Transverse colon (tissue), 4 donors: ENCODE results near the gene UBFD1. TPM values are rescaled to one million over a fixed set of nuclear protein-coding genes. Genes with fewer than 3 reads are reported as not detected.

Source experiments
- DNase-seq: peaks from one replicate; pipeline ENCODE4 v3.0.0-alpha.2; 2019
- H3K27ac ChIP-seq, 4 donors: fragments of 200-600 bp; sonication (generic); 2 replicates each; pipeline ENCODE4 v1.5.1; 2016 to 2018; ENCODE audit warnings: inconsistent platforms in 4 of 4
- H3K27me3 ChIP-seq: fragments of 200-600 bp; sonication (generic); 2 replicates; pipeline ENCODE4 v1.5.1; 2017; ENCODE audit warnings: inconsistent platforms
- H3K36me3 ChIP-seq, 4 donors: fragments of 200-600 bp; sonication (generic); 2 replicates each; pipeline ENCODE4 v1.5.1; 2017 to 2019; ENCODE audit warnings: inconsistent platforms in 4 of 4
- H3K4me1 ChIP-seq, 4 donors: fragments of 200-600 bp; sonication (generic); 2 replicates each; pipeline ENCODE4 v1.5.1; 2017 to 2020; ENCODE audit warnings: inconsistent platforms in 4 of 4
- H3K4me3 ChIP-seq, 4 donors: fragments of 200-600 bp; sonication (generic); 1 replicate in 1 of 4; 2 replicates in 3 of 4; pipeline versions ENCODE4 v1.5.1 to v1.6.1; 2017 to 2019; ENCODE audit warnings: inconsistent platforms in 4 of 4
- H3K9me3 ChIP-seq, 2 donors: fragments of 200-600 bp; sonication (generic); 2 replicates each; pipeline ENCODE4 v1.5.1; 2017 to 2019; ENCODE audit warnings: inconsistent platforms in 2 of 2
- EP300 ChIP-seq: sonication (generic); formaldehyde crosslinking; IDR thresholded peaks from one replicate; pipeline ENCODE4 v1.6.1; 2017; ENCODE audit warnings: antibody characterized with exemption, low read depth
- POLR2A ChIP-seq: fragments of 450-650 bp; IDR thresholded peaks from one replicate; pipeline ENCODE4 v1.6.1; 2016; ENCODE audit warnings: antibody characterized with exemption, mild to moderate bottlenecking, moderate library complexity
- POLR2AphosphoS5 ChIP-seq, 3 donors: sonication (generic); formaldehyde crosslinking; IDR thresholded peaks; one replicate each; pipeline ENCODE4 v1.6.1; 2016; ENCODE audit warnings: antibody characterized with exemption in 3 of 3
- WGBS, 2 donors: methylation state at CpG; one replicate each; pipeline ENCODE4 v1.1.5; 2018; ENCODE audit warnings: low coverage in 1 of 2; 5-methylcytosine and 5-hydroxymethylcytosine counted together
- in situ Hi-C, 4 donors: fragments of 200-750 bp; cut with MboI; loops; one replicate each; pipeline versions ENCODE4 v1.15.0 to v1.15.1; 2017; ENCODE audit warnings: low sequenced_read_pairs in 3 of 4, low pct_ligation_motif_present in 1 of 4, low pct_unique_long_range_greater_than_20kb in 1 of 4
- intact Hi-C: fragments of 100-400 bp; cut with DNase I; formaldehyde crosslinking; loops from one replicate; pipeline ENCODE4 v1.15.1; 2023; ENCODE audit warnings: low total_unique reads
- total RNA-seq, 4 donors: library from RNA; depleted of rRNA; stranded (reverse); fragments of >200 nt; gene quantifications; one replicate each; pipeline ENCODE4 v1.1.0, GENCODE V29; 2016
- TF ChIP-seq, protein P1 (sequence below), 5 experiments: fragments of 200-600 bp in 3 of 5; fragments of 450-650 bp in 2 of 5; sonication (generic) in 3 of 5; IDR thresholded peaks; 1 replicate in 2 of 5; 2 replicates in 3 of 5; pipeline ENCODE4 v1.5.1; 2016 to 2017; ENCODE audit warnings: antibody characterized with exemption in 5 of 5, inconsistent platforms in 3 of 5, mild to moderate bottlenecking in 2 of 5, moderate library complexity in 1 of 5

The UBFD1 gene
- total RNA-seq, 4 donors from 2014 or later = 34.3 to 186 (median 80.6) TPM

DNA sequence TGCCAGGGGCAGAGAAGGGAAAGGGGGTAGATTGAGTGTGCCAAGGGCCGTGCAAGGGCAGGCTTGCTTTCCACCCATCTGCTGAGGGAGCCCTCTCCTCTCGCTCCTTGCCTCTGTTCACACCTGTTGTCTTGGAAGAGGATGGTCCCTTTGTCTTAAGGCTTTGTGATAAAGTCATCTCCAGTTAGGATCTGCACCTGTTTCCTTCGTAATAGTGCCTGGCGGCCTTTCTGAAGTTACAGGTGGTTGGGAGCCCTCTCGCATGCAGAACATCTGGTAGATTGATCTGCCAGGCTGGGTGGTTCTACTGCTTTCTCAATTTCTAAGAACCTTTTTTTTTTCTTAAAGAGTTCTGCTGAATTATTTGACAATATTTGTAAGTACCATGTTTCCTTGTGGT is 16.3 kb downstream of the UBFD1 start:
- H3K4me1 ChIP-seq = no peaks in the 10 kb centered on the region
- no peak overlapping the region for H3K4me3 ChIP-seq
- intact Hi-C loops = no loop called here
- DNase-seq = no peak
- H3K9me3 ChIP-seq = no peaks in the 10 kb centered on the region
- TF ChIP-seq POLR2AphosphoS5 (IDR thresholded peaks at IDR 0.05) = no peak
- TF ChIP-seq EP300 = no peak
- TF ChIP-seq, protein P1, sequence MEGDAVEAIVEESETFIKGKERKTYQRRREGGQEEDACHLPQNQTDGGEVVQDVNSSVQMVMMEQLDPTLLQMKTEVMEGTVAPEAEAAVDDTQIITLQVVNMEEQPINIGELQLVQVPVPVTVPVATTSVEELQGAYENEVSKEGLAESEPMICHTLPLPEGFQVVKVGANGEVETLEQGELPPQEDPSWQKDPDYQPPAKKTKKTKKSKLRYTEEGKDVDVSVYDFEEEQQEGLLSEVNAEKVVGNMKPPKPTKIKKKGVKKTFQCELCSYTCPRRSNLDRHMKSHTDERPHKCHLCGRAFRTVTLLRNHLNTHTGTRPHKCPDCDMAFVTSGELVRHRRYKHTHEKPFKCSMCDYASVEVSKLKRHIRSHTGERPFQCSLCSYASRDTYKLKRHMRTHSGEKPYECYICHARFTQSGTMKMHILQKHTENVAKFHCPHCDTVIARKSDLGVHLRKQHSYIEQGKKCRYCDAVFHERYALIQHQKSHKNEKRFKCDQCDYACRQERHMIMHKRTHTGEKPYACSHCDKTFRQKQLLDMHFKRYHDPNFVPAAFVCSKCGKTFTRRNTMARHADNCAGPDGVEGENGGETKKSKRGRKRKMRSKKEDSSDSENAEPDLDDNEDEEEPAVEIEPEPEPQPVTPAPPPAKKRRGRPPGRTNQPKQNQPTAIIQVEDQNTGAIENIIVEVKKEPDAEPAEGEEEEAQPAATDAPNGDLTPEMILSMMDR (IDR thresholded peaks at IDR 0.05) = no peak
- no peak for TF ChIP-seq POLR2A
- 79 to 100% methylated on average over 1 to 5 of the region's 5 CpGs for WGBS, 2 donors
- H3K36me3 ChIP-seq = peaks cover 0 to 36% (median 12%) of the 10 kb centered on the region in 4 donors
- no peaks in the 10 kb centered on the region for H3K27me3 ChIP-seq
- H3K27ac ChIP-seq = no peak overlapping the region
- in situ Hi-C loops = no loop called here

DNA sequence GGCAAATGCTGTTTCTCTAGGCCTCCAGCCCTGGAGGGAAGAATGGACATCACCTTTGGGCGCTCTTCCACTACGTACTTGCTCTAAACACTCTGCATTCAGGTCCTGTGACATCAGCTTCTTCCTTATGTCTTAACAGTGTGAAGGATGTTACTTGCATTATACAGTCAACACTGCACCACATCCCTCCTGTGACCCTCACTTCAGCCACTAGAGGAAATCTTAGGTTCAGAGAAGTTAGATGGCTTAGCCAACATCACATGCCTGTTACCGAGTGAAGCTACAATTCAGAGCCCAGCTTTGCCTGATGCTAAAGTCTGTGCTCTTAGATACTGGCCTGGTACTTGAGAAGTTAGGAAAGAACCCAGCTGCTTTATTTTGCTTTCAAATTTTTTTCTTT is 18.3 kb downstream of the UBFD1 start:
- Histone ChIP-seq H3K4me1 (no peaks in the 10 kb centered on the region), H3K9me3 (no peaks in the 10 kb centered on the region), H3K27me3 (no peaks in the 10 kb centered on the region), H3K4me3 (no peak overlapping the region), H3K27ac (no peak overlapping the region), H3K36me3 (peaks cover 0 to 33% (median 8%) of the 10 kb centered on the region in 4 donors)
- in situ Hi-C loops (no loop called here), intact Hi-C loops (no loop called here)
- 87 to 90% methylated on average over 2 to 3 of the region's 3 CpGs for WGBS, 2 donors
- TF ChIP-seq POLR2A (no peak), EP300 (no peak), POLR2AphosphoS5 (IDR thresholded peaks at IDR 0.05) (no peak)
- TF ChIP-seq, protein P1 (IDR thresholded peaks at IDR 0.05) = no peak
- DNase-seq = no peak

DNA sequence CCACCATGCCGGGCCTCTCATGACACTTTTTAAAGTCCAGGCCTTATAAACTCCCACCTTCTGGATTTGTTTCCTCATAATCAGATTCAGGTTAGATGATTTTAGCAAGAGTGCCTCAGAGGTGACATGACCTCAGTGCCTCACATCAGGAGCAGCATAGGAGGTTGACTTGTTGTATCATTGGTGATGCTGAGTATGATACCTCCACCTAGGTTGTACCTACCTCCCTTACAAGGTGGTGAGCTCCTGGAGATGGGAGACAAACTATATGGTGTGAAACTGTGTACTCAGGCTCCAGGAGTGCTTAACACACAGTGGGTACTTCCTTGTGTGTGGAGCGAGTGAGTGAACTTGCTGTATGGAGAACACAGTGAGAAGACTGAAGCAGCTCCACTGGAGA is 20.0 kb downstream of the UBFD1 start:
- peaks cover 0 to 32% (median 11%) of the 10 kb centered on the region in 4 donors for H3K36me3 ChIP-seq
- H3K4me1 ChIP-seq = no peaks in the 10 kb centered on the region
- intact Hi-C loops (no loop called here), in situ Hi-C loops (no loop called here)
- H3K4me3 ChIP-seq = no peak overlapping the region
- no peaks in the 10 kb centered on the region for H3K27me3 ChIP-seq
- 89% methylated on average over 2 of the region's 2 CpGs; no CpG with 5 or more reads in 1 of the 2 donors for WGBS, 2 donors
- TF ChIP-seq POLR2AphosphoS5 (IDR thresholded peaks at IDR 0.05) (no peak), POLR2A (no peak), EP300 (no peak)
- TF ChIP-seq, protein P1 (IDR thresholded peaks at IDR 0.05) = no peak
- H3K9me3 ChIP-seq = no peaks in the 10 kb centered on the region
- DNase-seq = no peak
- H3K27ac ChIP-seq = no peak overlapping the region

DNA sequence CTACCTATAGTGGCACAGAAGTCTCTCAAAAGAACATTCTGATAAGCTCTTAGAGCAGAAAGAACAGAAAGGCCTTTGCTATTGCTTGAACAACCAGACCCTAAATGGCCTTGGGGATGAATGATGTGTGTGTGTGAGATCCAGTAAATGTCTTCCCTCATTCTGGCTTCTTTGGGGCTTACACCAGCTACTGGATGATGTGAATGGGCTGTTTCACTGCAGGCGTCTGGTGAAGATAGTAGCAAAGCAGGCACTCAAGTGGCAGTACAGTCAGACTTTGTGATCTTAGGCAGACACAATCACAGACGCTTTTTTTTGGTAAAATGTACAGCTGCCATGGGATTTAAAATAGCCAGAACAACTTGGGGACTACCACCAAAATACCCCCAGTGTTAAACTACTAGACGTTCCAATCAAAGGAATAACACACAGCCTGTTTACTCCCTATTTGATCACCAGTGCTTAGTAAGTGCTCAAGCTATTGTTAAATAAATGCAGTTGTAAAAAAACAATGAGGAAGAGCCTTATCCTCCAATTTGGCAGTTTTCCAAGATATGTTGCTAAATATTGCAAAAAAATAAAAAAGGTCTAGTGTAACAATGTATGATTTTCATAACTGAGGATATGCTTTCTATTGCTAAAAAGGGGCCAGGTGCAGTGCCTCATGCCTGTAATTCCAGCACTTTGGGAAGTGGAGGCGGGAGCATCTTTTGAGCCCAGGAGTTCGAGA is 20.7 kb downstream of the UBFD1 start:
- H3K36me3 ChIP-seq = peaks cover 0 to 25% (median 11%) of the 10 kb centered on the region in 4 donors
- in situ Hi-C loops = no loop called here
- intact Hi-C loops = no loop called here

More for the DNA sequence above, 20.7 kb downstream of the UBFD1 start:
- 25 to 55% methylated on average over 1 to 5 of the region's 5 CpGs for WGBS, 2 donors
- TF ChIP-seq POLR2AphosphoS5 (IDR thresholded peaks at IDR 0.05) (no peak), EP300 (no peak), POLR2A (no peak)
- TF ChIP-seq, protein P1 (IDR thresholded peaks at IDR 0.05) = no peak
- Histone ChIP-seq H3K9me3 (no peaks in the 10 kb centered on the region), H3K4me1 (no peaks in the 10 kb centered on the region), H3K27ac (no peak overlapping the region), H3K27me3 (no peaks in the 10 kb centered on the region), H3K4me3 (no peak overlapping the region)
- no peak for DNase-seq
